NCI-H226 (cell line): ENCODE data around the gene IFT25.

Experiments
- DNase-seq: peaks from one replicate; pipeline ENCODE4 v3.0.0-alpha.2; 2015

The IFT25 gene

GRCh38 chr1:53956308-53957168 is 11.0 kb upstream of the IFT25 start:
- no peak for DNase-seq

- no peak for DNase-seq
Measured at GRCh38 chr1:53954128-53954527, 8.6 kb upstream of the IFT25 start.

- DNase-seq, result no peak
Measured at GRCh38 chr1:53951697-53952096, 6.2 kb upstream of the IFT25 start.

- peak; percentile 19 for DNase-seq
Measured at GRCh38 chr1:53949023-53949990, 3.8 kb upstream of the IFT25 start.

- no peak for DNase-seq
Measured at GRCh38 chr1:53948291-53948690, 2.8 kb upstream of the IFT25 start.

GRCh38 chr1:53947172-53947907 is 1.8 kb upstream of the IFT25 start:
- no peak for DNase-seq

- no peak for DNase-seq
Measured at GRCh38 chr1:53946252-53947171, 1.0 kb upstream of the IFT25 start, which contains the start of gene LRRC42. Gene LRRC42 (plus strand): TSS chr1:53946350. CDS start chr1:53952000, 5,650 bp downstream.

- no peak for DNase-seq
Measured at GRCh38 chr1:53945183-53945432, 391 bp downstream of the IFT25 start.

GRCh38 chr1:53944469-53945182 is 873 bp downstream of the IFT25 start:
- DNase-seq, result no peak

- DNase-seq, result no peak
Measured at GRCh38 chr1:53943490-53944043, 1.9 kb downstream of the IFT25 start.

- no peak for DNase-seq
Measured at GRCh38 chr1:53943090-53943489, 2.4 kb downstream of the IFT25 start.

GRCh38 chr1:53942127-53942957 is 3.2 kb downstream of the IFT25 start:
- DNase-seq, result no peak

GRCh38 chr1:53938136-53938830 is 7.2 kb downstream of the IFT25 start:
- no peak for DNase-seq

GRCh38 chr1:53936430-53936829 is 9.1 kb downstream of the IFT25 start:
- DNase-seq, result no peak

- no peak for DNase-seq
Measured at GRCh38 chr1:53934170-53934765, 11.2 kb downstream of the IFT25 start.

- DNase-seq, result no peak
Measured at GRCh38 chr1:53931523-53931922, 14.0 kb downstream of the IFT25 start.

- DNase-seq, result no peak
Measured at GRCh38 chr1:53930932-53931331, 14.6 kb downstream of the IFT25 start.

- no peak for DNase-seq
Measured at GRCh38 chr1:53929246-53929960, 16.1 kb downstream of the IFT25 start.
